ENCODE data around the gene CARS1.

- TF ChIP-seq, protein P1, sequence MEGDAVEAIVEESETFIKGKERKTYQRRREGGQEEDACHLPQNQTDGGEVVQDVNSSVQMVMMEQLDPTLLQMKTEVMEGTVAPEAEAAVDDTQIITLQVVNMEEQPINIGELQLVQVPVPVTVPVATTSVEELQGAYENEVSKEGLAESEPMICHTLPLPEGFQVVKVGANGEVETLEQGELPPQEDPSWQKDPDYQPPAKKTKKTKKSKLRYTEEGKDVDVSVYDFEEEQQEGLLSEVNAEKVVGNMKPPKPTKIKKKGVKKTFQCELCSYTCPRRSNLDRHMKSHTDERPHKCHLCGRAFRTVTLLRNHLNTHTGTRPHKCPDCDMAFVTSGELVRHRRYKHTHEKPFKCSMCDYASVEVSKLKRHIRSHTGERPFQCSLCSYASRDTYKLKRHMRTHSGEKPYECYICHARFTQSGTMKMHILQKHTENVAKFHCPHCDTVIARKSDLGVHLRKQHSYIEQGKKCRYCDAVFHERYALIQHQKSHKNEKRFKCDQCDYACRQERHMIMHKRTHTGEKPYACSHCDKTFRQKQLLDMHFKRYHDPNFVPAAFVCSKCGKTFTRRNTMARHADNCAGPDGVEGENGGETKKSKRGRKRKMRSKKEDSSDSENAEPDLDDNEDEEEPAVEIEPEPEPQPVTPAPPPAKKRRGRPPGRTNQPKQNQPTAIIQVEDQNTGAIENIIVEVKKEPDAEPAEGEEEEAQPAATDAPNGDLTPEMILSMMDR (IDR thresholded peaks at IDR 0.05) = no peak
- no peak for TF ChIP-seq EZH2 (IDR thresholded peaks at IDR 0.05; ENCODE audit: borderline replicate concordance, insufficient read depth, low read depth, low read length, poor library complexity, severe bottlenecking)
These were observed 60.2 kb downstream of the CARS1 start for GRCh38 chr11:2996976-2997375.

All from B cell (primary cell).